GM10847 (cell line): ENCODE results near the gene ZMIZ2.

Experiments used
- POLR2A ChIP-seq: IDR thresholded peaks from 2 replicates; pipeline ENCODE4 v1.6.1; 2011; ENCODE audit not compliant: insufficient read length; ENCODE audit errors: extremely low read depth

Gene ZMIZ2

GRCh38 chr7:44762726-44763522 is 14.3 kb downstream of the ZMIZ2 start:
- no peak for TF ChIP-seq POLR2A

GRCh38 chr7:44764081-44764480 is 15.4 kb downstream of the ZMIZ2 start:
- no peak for TF ChIP-seq POLR2A

- no peak for TF ChIP-seq POLR2A
These were observed 16.3 kb downstream of the ZMIZ2 start for GRCh38 chr7:44764665-44765578.

- no peak for TF ChIP-seq POLR2A
These were observed 17.1 kb downstream of the ZMIZ2 start for GRCh38 chr7:44765579-44766415.

- no peak for TF ChIP-seq POLR2A
These were observed 17.8 kb downstream of the ZMIZ2 start for GRCh38 chr7:44766416-44766801.

GRCh38 chr7:44767134-44767911 is 18.7 kb downstream of the ZMIZ2 start:
- no peak for TF ChIP-seq POLR2A

GRCh38 chr7:44767912-44768627 is 19.4 kb downstream of the ZMIZ2 start:
- TF ChIP-seq POLR2A = no peak

GRCh38 chr7:44768628-44769371 is 20.2 kb downstream of the ZMIZ2 start:
- no peak for TF ChIP-seq POLR2A

- no peak for TF ChIP-seq POLR2A
These were observed 20.7 kb downstream of the ZMIZ2 start for GRCh38 chr7:44769376-44769775.

- no peak for TF ChIP-seq POLR2A
These were observed 21.2 kb downstream of the ZMIZ2 start for GRCh38 chr7:44769776-44770294.

GRCh38 chr7:44771358-44771757 is 22.7 kb downstream of the ZMIZ2 start:
- no peak for TF ChIP-seq POLR2A

- TF ChIP-seq POLR2A = no peak
These were observed 23.8 kb downstream of the ZMIZ2 start for GRCh38 chr7:44772440-44772839.

- no peak for TF ChIP-seq POLR2A
These were observed 24.2 kb downstream of the ZMIZ2 start for GRCh38 chr7:44772867-44773266.

- TF ChIP-seq POLR2A = no peak
These were observed 26.9 kb downstream of the ZMIZ2 start for GRCh38 chr7:44775383-44776107.
